Measurements from ENCODE around the gene CLPTM1.

GRCh38 chr19:45019187-45019586 lies 64.0 kb downstream of the CLPTM1 start:
- TF ChIP-seq CTCF (IDR thresholded peaks at IDR 0.05), result no peak
- TF ChIP-seq POLR2A (IDR thresholded peaks at IDR 0.05), result no peak

Data from adrenal gland (tissue), 5 donors.